Stomach smooth muscle (tissue), 2 donors: ENCODE measurements around the gene PKHD1.
"Not testable (repeated sequence)": the region's sequence is repeated elsewhere in the genome, so short reads cannot be mapped to it uniquely, and the experiment has no call there.

Experiments
- H3K27ac ChIP-seq: one replicate; pipeline ENCODE4 v1.7.0; 2013; ENCODE audit warnings: mild to moderate bottlenecking, low read length, inconsistent platforms
- H3K27me3 ChIP-seq, 2 donors: one replicate each; pipeline ENCODE4 v1.7.0; 2013; ENCODE audit warnings: low read length in 2 of 2; ENCODE audit not compliant: insufficient read depth in 2 of 2, control insufficient read depth in 1 of 2
- H3K36me3 ChIP-seq, 2 donors: one replicate each; pipeline ENCODE4 v1.7.0; 2013; ENCODE audit warnings: low read length in 2 of 2; ENCODE audit not compliant: control insufficient read depth in 2 of 2, insufficient read depth in 2 of 2
- H3K4me1 ChIP-seq: one replicate; pipeline ENCODE4 v1.7.0; 2013; ENCODE audit warnings: low read length; ENCODE audit not compliant: control insufficient read depth, insufficient read depth
- H3K4me3 ChIP-seq, 2 donors: one replicate each; pipeline ENCODE4 v1.7.0; 2013; ENCODE audit warnings: low read length in 2 of 2
- H3K9ac ChIP-seq, 2 donors: one replicate each; pipeline ENCODE4 v1.7.0; 2013; ENCODE audit warnings: low read length in 2 of 2, mild to moderate bottlenecking in 1 of 2
- H3K9me3 ChIP-seq, 2 donors: one replicate each; pipeline ENCODE4 v1.7.0; 2013; ENCODE audit warnings: low read length in 2 of 2; ENCODE audit not compliant: control insufficient read depth in 2 of 2
- donor health status: healthy.
- donor health status: Pancreatic carcinoma.

Gene PKHD1

DNA sequence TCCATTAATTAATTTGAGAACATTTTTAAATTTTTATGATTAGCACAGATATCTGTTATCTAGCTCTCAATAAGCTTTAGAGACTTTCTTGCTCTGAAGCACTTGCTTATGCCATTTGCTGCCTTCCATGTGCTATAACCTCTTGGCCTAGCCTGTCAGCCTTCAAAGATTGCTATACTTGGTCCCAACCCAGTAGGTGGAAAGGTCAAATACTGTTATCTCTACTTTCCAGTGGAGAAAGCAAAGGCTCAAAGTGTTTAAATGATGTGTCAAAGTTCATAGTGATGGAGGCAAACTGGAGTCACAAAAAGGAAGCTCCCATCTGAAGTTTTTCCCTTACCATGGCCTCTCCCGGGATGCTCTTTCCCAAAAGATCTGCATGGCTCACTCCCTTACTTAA is 125.1 kb downstream of the PKHD1 start:
- H3K4me3 ChIP-seq = no peak overlapping the region
- peaks cover 0 to 2% of the 10 kb centered on the region in 2 donors for H3K27me3 ChIP-seq
- no peaks in the 10 kb centered on the region for H3K36me3 ChIP-seq
- H3K9ac ChIP-seq = no peak overlapping the region
- H3K4me1 ChIP-seq = no peaks in the 10 kb centered on the region
- no peaks in the 10 kb centered on the region for H3K9me3 ChIP-seq
- no peak overlapping the region for H3K27ac ChIP-seq

DNA sequence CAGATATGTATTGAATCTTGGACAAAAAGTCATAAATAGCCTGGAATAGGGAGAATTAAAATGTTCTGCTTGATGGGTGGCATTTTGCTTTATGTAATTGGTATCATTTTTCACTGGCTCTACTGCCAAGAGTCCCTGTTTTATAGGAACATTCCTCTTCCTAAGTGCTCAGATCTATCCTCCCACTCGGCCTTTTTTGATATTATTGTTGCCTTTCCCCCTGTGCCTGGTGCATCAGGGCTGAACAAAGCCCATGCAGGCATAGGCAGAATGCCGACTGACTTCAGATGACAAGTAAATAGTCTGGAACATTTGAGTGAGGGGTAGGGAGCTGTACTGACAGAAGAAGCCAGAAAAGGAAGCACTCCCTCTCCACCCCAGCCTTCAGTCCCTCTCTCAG is 127.0 kb downstream of the PKHD1 start:
- H3K4me1 ChIP-seq = no peaks in the 10 kb centered on the region

DNA sequence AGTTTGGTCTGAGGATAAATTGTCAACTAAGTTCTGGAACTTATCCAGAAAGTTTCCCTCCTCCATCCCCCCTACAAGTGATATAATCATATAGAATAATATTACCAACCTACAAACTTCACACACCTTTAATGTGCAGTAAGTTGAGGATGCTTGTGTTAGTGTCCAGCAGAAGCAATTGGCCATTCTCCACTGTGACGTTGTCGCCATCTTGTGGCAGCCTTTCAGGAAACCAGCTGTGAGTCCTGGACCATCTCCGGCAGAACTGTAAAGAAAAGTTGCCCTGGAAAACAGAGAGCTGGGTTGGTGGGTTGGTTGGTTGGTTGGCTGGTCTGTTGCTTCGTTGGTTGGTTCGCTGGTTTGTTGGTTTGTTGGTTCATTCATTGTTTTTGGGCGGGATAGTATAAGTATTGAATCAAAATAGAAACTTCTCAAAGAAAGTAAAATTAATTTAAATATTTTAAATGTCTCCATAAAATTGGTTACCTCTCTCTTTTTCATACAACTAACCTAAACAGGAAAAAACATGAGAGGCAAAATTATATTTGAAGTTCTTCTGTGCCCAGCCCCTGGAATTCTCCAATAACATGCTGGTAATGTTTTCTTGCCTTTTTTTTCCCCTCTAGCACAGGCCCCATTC is 127.5 kb downstream of the PKHD1 start:
- Histone ChIP-seq H3K4me1 (no peaks in the 10 kb centered on the region), H3K9ac (no peak overlapping the region), H3K27ac (no peak overlapping the region), H3K36me3 (no peaks in the 10 kb centered on the region), H3K27me3 (no peaks in the 10 kb centered on the region), H3K4me3 (no peak overlapping the region), H3K9me3 (no peaks in the 10 kb centered on the region)

More for the DNA sequence above, 127.0 kb downstream of the PKHD1 start:
- H3K4me3 ChIP-seq = no peak overlapping the region
- H3K27ac ChIP-seq = no peak overlapping the region
- H3K9ac ChIP-seq = no peak overlapping the region
- peaks cover 0 to 2% of the 10 kb centered on the region in 2 donors for H3K27me3 ChIP-seq
- no peaks in the 10 kb centered on the region for H3K36me3 ChIP-seq
- H3K9me3 ChIP-seq = no peaks in the 10 kb centered on the region

DNA sequence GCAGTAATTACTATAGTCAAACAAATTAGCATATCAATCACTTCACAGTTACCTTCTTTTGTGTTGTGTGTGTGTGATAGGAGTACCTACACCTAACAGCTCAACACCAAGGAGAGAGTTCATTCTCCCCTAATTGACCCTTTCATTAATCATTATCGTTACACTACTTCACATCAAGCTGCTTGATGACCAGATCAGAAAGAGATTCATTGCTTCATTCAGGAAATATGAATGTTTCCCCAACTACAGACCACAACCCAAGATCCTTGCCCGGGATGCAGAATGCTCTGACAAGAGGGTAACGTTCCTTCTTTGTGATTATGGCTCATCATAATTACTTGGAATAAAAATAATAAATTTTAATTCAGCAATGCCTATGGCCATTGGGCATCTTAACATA is 132.7 kb downstream of the PKHD1 start:
- no peak overlapping the region for H3K9ac ChIP-seq
- no peaks in the 10 kb centered on the region for H3K27me3 ChIP-seq
- no peak overlapping the region for H3K27ac ChIP-seq
- no peak overlapping the region for H3K4me3 ChIP-seq
- H3K4me1 ChIP-seq = no peaks in the 10 kb centered on the region
- no peaks in the 10 kb centered on the region for H3K9me3 ChIP-seq
- H3K36me3 ChIP-seq = no peaks in the 10 kb centered on the region

DNA sequence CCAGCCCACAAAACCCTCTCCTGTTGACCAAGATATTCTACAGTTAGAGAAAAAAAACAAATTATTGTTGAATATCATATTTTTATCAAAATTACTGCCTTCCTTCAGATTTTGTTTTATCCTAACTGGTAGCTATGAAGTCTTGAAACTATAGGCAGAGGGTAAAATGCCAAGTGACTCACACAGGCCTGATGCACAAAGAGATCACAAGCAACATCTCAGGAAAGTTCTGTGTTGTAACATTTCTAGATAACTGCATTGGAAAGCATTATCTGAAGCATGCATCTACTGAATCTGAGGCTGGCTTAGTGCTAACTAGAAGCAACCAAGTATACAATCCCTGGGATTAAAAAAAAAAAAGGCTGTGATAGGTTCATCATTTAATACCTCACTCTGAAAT is 134.2 kb downstream of the PKHD1 start:
- Histone ChIP-seq H3K4me1 (no peaks in the 10 kb centered on the region), H3K9me3 (no peaks in the 10 kb centered on the region), H3K27ac (no peak overlapping the region), H3K9ac (no peak overlapping the region), H3K4me3 (no peak overlapping the region), H3K36me3 (no peaks in the 10 kb centered on the region), H3K27me3 (no peaks in the 10 kb centered on the region)

DNA sequence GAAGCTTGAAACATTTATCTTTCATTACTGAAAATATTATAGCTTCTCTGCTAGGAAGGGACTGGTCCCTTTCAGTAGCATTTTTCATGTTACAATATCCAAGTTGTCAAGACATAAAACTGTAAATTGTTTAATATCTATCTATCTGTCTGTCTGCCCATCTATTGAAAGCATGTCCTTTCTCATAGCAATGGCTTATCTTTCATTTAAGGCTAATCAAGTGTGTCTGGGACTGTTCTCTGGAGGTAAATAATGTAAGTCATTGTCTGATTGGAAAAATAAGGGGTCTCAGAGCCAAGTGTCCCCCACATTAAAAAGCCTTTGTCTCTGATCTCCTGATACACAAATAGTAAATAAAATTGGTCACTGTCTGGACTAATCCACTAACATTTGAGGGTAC is 135.5 kb downstream of the PKHD1 start:
- H3K9me3 ChIP-seq = no peaks in the 10 kb centered on the region
- H3K27ac ChIP-seq = no peak overlapping the region
- no peaks in the 10 kb centered on the region for H3K4me1 ChIP-seq
- no peak overlapping the region for H3K9ac ChIP-seq
- no peaks in the 10 kb centered on the region for H3K27me3 ChIP-seq
- no peak overlapping the region for H3K4me3 ChIP-seq
- H3K36me3 ChIP-seq = no peaks in the 10 kb centered on the region

DNA sequence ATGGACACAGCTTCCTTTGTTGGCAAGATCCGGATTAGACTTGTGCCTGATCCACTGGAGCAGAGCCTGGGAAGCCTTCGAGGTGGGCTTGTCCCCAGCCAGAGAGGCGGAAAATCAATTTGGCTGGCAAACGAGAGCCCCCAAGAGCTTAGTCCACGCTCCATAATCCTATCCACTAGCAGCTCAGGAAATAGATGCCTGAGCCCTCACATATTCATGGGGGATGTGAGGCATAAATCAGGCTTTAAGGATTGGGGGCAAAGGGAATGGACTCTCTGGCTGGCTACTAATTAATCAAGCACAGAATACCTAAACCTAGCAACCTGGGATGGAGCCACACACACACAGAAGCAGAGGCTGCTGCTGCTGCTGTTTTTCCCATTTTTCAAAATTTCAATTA is 137.9 kb downstream of the PKHD1 start:
- H3K4me3 ChIP-seq = no peak overlapping the region
- H3K9me3 ChIP-seq = no peaks in the 10 kb centered on the region
- H3K4me1 ChIP-seq = no peaks in the 10 kb centered on the region
- no peaks in the 10 kb centered on the region for H3K27me3 ChIP-seq
- H3K27ac ChIP-seq = no peak overlapping the region
- no peak overlapping the region for H3K9ac ChIP-seq
- H3K36me3 ChIP-seq = no peaks in the 10 kb centered on the region

DNA sequence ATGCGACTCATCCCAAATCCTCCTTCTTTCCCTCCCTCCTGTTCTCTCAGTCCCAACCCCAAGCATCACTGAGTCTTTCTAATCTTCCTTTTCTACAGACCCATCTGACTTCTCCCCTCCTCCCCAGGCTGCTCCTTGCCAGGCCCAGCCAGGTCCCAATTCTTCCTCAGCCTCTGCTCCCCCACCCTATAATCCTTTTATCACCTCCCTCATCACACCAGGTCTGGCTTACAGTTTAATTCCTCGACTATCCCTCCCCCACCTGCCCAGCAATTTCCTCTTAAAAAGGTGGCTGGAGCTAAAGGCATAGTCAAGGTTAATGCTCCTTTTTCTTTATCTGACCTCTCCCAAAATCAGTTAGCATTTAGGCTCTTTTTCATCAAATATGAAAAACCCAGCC is 147.7 kb downstream of the PKHD1 start:
- H3K9ac ChIP-seq, H3K27ac ChIP-seq: not testable (repeated sequence)

DNA sequence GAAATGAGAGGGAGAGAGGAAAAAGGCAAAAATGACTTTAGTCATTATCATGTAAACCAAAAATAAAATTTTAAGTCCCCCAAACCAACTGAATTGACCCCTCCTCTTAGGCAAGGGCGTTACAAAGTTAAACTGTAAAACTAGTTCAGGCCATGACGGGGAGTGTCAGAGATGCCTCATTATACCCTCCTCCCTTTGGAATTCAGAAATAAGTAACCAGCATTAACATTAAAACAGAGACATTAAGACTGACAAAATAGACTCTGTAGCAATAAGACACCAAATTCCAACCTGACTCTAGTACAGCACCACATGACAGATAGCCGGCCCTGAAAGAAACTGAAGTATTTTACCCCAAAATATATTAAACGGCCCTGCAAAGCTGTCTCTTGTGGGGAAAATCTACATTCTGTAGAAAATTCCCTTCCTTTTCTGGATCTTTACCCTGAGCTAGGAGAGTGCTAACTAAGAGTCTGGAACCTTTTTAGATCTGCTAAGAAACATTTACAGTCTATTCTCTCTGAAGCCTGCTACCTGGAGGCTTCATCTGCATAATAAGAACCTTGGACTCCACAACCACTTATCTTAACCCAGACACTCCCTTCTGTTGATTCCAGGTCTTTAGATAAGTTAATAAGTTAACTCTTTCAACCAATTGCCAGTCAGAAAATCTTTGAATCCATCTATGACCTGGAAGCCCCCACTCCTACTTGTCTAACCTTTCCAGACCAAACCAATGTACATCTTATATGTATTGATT is 150.7 kb downstream of the PKHD1 start:
- H3K9ac ChIP-seq = no peak overlapping the region
- H3K4me1 ChIP-seq = no peaks in the 10 kb centered on the region
- no peak overlapping the region for H3K4me3 ChIP-seq
- no peaks in the 10 kb centered on the region for H3K9me3 ChIP-seq
- peaks cover 0 to 4% of the 10 kb centered on the region in 2 donors for H3K27me3 ChIP-seq
- H3K36me3 ChIP-seq = no peaks in the 10 kb centered on the region
- H3K27ac ChIP-seq = no peak overlapping the region

More for the DNA sequence above, 147.7 kb downstream of the PKHD1 start:
- not testable (repeated sequence) for H3K36me3 ChIP-seq, H3K9me3 ChIP-seq, H3K4me3 ChIP-seq, H3K4me1 ChIP-seq, H3K27me3 ChIP-seq

DNA sequence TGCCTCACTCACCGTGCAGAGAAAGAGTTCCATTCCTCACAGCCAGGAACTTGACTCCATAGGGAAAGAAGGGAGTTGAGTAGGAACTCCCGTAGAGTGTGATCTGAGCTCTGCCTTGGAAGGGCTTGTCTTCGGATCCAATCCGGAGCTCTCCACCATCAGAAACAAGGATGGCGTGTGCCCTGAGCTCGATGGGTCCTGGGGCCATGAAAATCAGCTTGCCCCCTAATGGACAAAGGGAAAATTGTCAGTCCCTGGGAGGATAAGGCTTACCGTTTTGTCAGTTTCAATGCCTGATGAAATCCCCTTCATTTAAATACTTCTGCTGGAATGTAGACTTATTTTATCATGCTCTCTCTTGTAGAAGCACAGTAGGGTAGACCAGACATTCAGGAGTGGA is 153.3 kb downstream of the PKHD1 start:
- H3K4me3 ChIP-seq = no peak overlapping the region
- H3K9ac ChIP-seq = no peak overlapping the region
- peaks cover 0 to 4% of the 10 kb centered on the region in 2 donors for H3K27me3 ChIP-seq
- no peak overlapping the region for H3K27ac ChIP-seq
- no peaks in the 10 kb centered on the region for H3K36me3 ChIP-seq
- no peaks in the 10 kb centered on the region for H3K9me3 ChIP-seq
- H3K4me1 ChIP-seq = no peaks in the 10 kb centered on the region

DNA sequence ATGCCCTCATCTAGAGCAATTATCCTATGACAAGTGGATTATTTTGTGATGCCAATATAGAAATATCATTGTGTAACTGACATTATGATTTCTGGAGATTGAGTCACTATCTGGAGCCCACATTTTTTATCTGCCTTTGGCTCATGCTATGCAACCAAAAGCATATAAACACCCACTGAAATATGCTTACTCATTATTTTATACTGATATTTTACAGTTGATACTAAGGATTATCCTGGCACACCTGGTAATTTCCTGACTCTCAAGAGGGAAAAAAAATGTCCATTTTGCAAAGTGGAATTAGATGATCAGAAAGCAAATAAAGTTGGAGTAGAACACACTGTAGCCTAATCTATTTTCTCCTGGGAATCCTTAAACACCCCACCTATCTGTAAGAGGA is 154.5 kb downstream of the PKHD1 start:
- peaks cover 0 to 4% of the 10 kb centered on the region in 2 donors for H3K27me3 ChIP-seq
- H3K36me3 ChIP-seq = no peaks in the 10 kb centered on the region
- H3K27ac ChIP-seq = no peak overlapping the region
- no peak overlapping the region for H3K9ac ChIP-seq
- no peaks in the 10 kb centered on the region for H3K9me3 ChIP-seq
- no peak overlapping the region for H3K4me3 ChIP-seq
- H3K4me1 ChIP-seq = no peaks in the 10 kb centered on the region
